HFFc6 (cell line): ENCODE results near the gene EMX1. TPM values are rescaled to one million over a fixed set of nuclear protein-coding genes. Genes with fewer than 3 reads are reported as not detected.

Experiments
- DNase-seq: peaks from one replicate; pipeline ENCODE4 v3.0.0-alpha.2; 2018
- H3K27ac Mint-ChIP-seq: 2 replicates; pipeline ENCODE4 v1.8.0; 2020; ENCODE audit warnings: mild to moderate bottlenecking, mixed read lengths
- H3K27me3 Mint-ChIP-seq: 2 replicates; pipeline ENCODE4 v1.8.0; 2021; ENCODE audit warnings: mild to moderate bottlenecking, moderate library complexity, mixed read lengths; ENCODE audit not compliant: insufficient read depth
- H3K36me3 Mint-ChIP-seq: 2 replicates; pipeline ENCODE4 v1.8.0; 2021; ENCODE audit warnings: low read depth, mixed read lengths
- H3K4me1 Mint-ChIP-seq: 2 replicates; pipeline ENCODE4 v1.8.0; 2020; ENCODE audit warnings: low read depth, mixed read lengths
- H3K4me3 Mint-ChIP-seq: 2 replicates; pipeline ENCODE4 v1.8.0; 2020; ENCODE audit warnings: mild to moderate bottlenecking, moderate library complexity, mixed read lengths
- H3K9me3 Mint-ChIP-seq: 2 replicates; pipeline ENCODE4 v1.8.0; 2020; ENCODE audit warnings: mild to moderate bottlenecking, mixed read lengths
- CTCF ChIP-seq: fragments of 200-600 bp; sonication (generic); IDR thresholded peaks from 2 replicates; pipeline ENCODE4 v1.5.0; 2021; ENCODE audit warnings: antibody characterized with exemption, mild to moderate bottlenecking
- total RNA-seq, 6 experiments: library from RNA; stranded (reverse); fragmentation: NEBNext Ultra II Directional; extraction: Animal tissue kit (Norgen Biotek cat#: 25700); gene quantifications; 2 replicates in 1 of 6; 3 replicates in 5 of 6; pipeline ENCODE4 v1.2.3, GENCODE V29; 2021

The EMX1 gene
- total RNA-seq, 6 experiments from 2014 or later: not detected

GRCh38 chr2:72940361-72940760 is 23.0 kb downstream of the EMX1 start:
- no peak overlapping the region for H3K27ac Mint-ChIP-seq
- TF ChIP-seq CTCF: no peak
- H3K9me3 Mint-ChIP-seq: no peaks in the 10 kb centered on the region
- H3K36me3 Mint-ChIP-seq: no peaks in the 10 kb centered on the region
- no peak for DNase-seq
- H3K4me1 Mint-ChIP-seq: peaks cover 16% of the 10 kb centered on the region
- H3K27me3 Mint-ChIP-seq: peaks cover 21% of the 10 kb centered on the region
- H3K4me3 Mint-ChIP-seq: no peak overlapping the region

- Mint-ChIP-seq H3K36me3 (no peaks in the 10 kb centered on the region), H3K27ac (no peak overlapping the region), H3K27me3 (peaks cover 18% of the 10 kb centered on the region), H3K9me3 (no peaks in the 10 kb centered on the region), H3K4me3 (no peak overlapping the region), H3K4me1 (peaks cover 16% of the 10 kb centered on the region)
- no peak for TF ChIP-seq CTCF
- DNase-seq: no peak
These were observed 23.5 kb downstream of the EMX1 start for GRCh38 chr2:72940786-72941185.

- H3K27ac Mint-ChIP-seq: no peak overlapping the region
- H3K4me3 Mint-ChIP-seq: no peak overlapping the region
- H3K9me3 Mint-ChIP-seq: no peaks in the 10 kb centered on the region
- H3K36me3 Mint-ChIP-seq: no peaks in the 10 kb centered on the region
- TF ChIP-seq CTCF: no peak
- H3K27me3 Mint-ChIP-seq: peaks cover 16% of the 10 kb centered on the region
- no peak for DNase-seq
- peaks cover 16% of the 10 kb centered on the region for H3K4me1 Mint-ChIP-seq
These were observed 25.0 kb downstream of the EMX1 start for GRCh38 chr2:72942293-72942692.

DNA sequence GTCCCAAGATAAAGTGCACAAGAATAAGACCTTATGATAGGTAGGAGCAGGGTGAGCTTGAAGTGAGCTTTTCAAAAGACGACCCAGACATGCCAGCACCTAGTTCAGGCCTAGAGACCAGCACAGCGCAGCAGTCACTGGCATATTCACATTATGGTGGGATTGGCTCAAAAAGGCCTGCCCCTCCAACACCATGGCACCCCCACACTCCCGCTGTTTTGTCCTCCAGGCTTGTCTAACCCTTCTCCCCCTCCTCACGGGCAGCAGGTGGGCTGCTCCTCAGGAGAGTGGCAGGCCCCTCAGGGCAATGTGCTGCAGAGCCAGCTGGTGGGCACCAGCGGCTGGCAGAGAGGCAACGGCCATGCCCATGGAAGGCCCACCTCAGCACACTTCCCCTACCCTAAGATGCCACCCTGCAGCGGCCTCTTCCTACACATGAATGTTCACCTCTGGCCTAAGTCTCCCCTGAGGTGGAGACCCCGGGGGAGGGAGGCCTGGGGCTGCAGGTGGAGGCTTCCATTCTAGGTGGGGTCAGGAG is 25.6 kb downstream of the EMX1 start:
- Mint-ChIP-seq H3K27me3 (peaks cover 10% of the 10 kb centered on the region), H3K36me3 (no peaks in the 10 kb centered on the region), H3K4me3 (no peak overlapping the region), H3K4me1 (peaks cover 16% of the 10 kb centered on the region), H3K27ac (no peak overlapping the region), H3K9me3 (no peaks in the 10 kb centered on the region)
- TF ChIP-seq CTCF: no peak
- no peak for DNase-seq

DNA sequence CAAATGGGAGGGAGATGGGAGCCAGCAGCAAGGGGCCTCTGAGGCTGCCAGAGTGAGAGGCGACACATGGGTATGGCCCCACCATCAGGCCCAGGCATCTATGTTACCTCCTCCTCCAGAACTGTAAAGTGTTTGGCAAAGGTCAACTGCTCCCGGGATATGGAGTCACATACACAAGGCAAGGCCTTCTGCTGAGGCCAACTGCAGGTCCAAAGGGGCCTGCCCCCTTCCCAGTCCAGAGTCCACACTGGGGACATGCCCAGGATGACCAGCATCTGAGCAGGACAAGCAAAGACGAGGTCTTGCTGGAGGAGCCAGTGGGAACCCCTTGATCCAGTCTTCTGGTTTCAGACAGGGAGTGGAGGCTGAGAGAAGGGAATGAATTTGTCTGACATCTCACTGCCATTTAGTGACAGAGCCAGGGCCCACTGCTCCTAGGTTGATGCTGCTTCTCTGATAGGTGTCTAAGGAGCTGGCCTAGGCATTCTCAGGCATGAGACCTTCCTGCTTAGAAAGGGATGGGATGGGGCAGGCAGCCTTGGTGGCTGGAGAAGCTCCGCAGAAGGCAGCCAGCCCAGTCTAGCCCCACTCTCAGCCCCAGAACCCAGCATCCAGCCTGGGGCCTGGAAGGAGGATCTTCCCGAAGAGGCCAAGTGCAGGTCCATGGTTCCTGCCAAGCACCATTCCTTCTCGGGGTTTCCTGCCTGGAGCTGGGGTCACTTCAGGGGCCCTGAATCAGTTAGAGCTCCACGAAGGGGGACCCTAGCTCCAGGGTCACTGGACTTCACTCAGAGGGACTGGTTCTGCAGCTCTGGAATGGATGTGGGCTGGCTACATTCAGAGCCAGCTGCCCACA is 26.4 kb downstream of the EMX1 start:
- Mint-ChIP-seq H3K4me1 (peaks cover 16% of the 10 kb centered on the region), H3K27me3 (peaks cover 6% of the 10 kb centered on the region), H3K9me3 (no peaks in the 10 kb centered on the region), H3K36me3 (no peaks in the 10 kb centered on the region), H3K4me3 (no peak overlapping the region), H3K27ac (no peak overlapping the region)
- DNase-seq: no peak
- no peak for TF ChIP-seq CTCF
